ENCODE measurements around the gene PAN3.

PAN3 gene

DNA sequence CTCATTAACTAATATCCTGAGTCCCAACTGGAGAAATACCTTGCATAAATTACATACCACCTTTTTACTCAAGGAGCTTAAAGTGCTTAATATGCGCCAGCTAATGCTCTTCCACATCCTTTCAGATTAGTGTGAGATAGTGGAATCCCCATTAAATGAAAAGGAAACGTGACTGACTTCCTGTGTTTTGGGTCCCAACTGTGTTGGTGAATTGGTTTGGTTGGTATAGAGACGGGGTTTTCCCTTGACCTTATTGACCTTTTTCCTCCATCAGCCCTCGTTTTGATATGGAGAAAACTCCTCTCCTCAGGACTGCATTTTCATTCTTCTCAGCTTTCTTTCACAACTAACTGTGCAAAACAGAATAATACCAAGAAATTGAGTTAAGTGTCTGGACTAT lies 163.5 kb downstream of the PAN3 start:
- H3K9me3 ChIP-seq: no peaks in the 10 kb centered on the region
- TF ChIP-seq, protein P1, sequence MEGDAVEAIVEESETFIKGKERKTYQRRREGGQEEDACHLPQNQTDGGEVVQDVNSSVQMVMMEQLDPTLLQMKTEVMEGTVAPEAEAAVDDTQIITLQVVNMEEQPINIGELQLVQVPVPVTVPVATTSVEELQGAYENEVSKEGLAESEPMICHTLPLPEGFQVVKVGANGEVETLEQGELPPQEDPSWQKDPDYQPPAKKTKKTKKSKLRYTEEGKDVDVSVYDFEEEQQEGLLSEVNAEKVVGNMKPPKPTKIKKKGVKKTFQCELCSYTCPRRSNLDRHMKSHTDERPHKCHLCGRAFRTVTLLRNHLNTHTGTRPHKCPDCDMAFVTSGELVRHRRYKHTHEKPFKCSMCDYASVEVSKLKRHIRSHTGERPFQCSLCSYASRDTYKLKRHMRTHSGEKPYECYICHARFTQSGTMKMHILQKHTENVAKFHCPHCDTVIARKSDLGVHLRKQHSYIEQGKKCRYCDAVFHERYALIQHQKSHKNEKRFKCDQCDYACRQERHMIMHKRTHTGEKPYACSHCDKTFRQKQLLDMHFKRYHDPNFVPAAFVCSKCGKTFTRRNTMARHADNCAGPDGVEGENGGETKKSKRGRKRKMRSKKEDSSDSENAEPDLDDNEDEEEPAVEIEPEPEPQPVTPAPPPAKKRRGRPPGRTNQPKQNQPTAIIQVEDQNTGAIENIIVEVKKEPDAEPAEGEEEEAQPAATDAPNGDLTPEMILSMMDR (IDR thresholded peaks at IDR 0.05): no peak
- no peak overlapping the region for H3K27ac ChIP-seq
- no peak overlapping the region for H3K4me3 ChIP-seq (ENCODE audit: low read depth in 1 of 2, low read length in 1 of 2)
- no peaks in the 10 kb centered on the region for H3K27me3 ChIP-seq
- H3K4me1 ChIP-seq (ENCODE audit: control insufficient read depth in 1 of 2, insufficient read depth in 1 of 2, low read depth in 1 of 2, low read length in 1 of 2): no peaks in the 10 kb centered on the region
- H3K36me3 ChIP-seq: no peaks in the 10 kb centered on the region

DNA sequence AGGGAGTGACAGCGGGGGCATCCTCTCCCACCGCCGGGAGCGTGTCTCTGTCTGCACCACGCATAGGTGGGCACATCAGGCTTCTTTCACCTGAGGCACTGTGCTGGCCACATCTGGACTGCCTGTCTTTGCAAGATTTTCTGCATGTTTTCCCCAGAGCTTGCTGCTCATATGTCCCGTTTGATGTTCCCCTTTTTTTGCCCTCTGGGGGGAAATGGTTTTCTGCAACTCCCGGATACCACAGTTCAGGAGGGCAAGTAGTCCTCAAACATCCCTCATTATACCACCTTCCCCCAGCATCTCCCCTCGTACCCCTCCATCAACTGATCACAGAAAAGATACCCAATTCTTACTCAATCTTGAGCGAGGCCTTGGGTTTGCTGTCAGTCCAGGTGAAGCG lies 168.0 kb downstream of the PAN3 start:
- TF ChIP-seq, protein P1 (IDR thresholded peaks at IDR 0.05): no peak
- H3K4me1 ChIP-seq (ENCODE audit: control insufficient read depth in 1 of 2, insufficient read depth in 1 of 2, low read depth in 1 of 2, low read length in 1 of 2): no peaks in the 10 kb centered on the region
- no peak overlapping the region for H3K27ac ChIP-seq
- H3K9me3 ChIP-seq: no peaks in the 10 kb centered on the region
- H3K27me3 ChIP-seq: no peaks in the 10 kb centered on the region
- H3K36me3 ChIP-seq: no peaks in the 10 kb centered on the region
- H3K4me3 ChIP-seq (ENCODE audit: low read depth in 1 of 2, low read length in 1 of 2): no peak overlapping the region

DNA sequence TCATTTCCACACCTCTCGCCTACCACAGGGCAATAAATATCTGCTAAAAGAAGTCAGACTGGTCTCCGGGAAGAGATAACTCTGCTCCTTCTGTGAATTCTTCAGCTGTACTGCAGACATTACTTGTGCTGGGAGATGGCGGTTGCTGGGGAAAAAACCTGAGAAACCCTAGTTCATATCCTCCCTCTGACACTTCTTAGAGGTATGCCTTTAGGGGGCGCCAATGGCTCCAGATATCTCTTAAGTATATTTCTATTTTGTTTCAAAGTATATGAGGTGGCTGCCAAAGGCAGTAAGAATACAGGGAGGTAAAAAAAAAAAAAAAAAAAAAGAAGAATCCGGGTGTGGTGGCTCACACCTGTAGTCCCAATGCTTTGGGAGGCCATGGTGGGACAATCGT lies 175.2 kb downstream of the PAN3 start:
- Histone ChIP-seq H3K9me3 (no peaks in the 10 kb centered on the region), H3K27me3 (no peaks in the 10 kb centered on the region), H3K27ac (no peak overlapping the region), H3K4me1 (ENCODE audit: control insufficient read depth in 1 of 2, insufficient read depth in 1 of 2, low read depth in 1 of 2, low read length in 1 of 2) (no peaks in the 10 kb centered on the region), H3K4me3 (ENCODE audit: low read depth in 1 of 2, low read length in 1 of 2) (no peak overlapping the region), H3K36me3 (no peaks in the 10 kb centered on the region)
- TF ChIP-seq, protein P1 (IDR thresholded peaks at IDR 0.05): no peak

DNA sequence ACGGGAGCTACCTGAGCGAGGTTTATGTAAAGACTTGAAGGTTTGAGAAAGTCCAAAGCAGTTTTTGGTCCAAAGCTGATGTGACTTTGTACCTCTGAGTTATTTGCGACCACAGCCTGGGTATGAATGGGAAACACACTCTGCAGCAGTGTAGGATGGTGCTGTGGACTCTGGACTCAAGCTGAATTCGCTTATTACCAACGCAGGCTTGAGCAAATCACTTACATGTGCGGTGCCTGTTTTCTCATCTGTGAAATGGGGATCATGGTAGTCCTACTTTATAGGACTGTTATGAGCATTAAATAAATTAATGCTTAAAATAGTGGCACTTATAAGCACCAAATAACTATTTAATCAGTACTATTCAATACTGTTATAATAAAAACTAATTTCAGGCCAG lies 176.5 kb downstream of the PAN3 start:
- TF ChIP-seq, protein P1 (IDR thresholded peaks at IDR 0.05): no peak
- Histone ChIP-seq H3K9me3 (no peaks in the 10 kb centered on the region), H3K27ac (no peak overlapping the region), H3K4me3 (ENCODE audit: low read depth in 1 of 2, low read length in 1 of 2) (no peak overlapping the region), H3K27me3 (no peaks in the 10 kb centered on the region), H3K4me1 (ENCODE audit: control insufficient read depth in 1 of 2, insufficient read depth in 1 of 2, low read depth in 1 of 2, low read length in 1 of 2) (no peaks in the 10 kb centered on the region), H3K36me3 (no peaks in the 10 kb centered on the region)

DNA sequence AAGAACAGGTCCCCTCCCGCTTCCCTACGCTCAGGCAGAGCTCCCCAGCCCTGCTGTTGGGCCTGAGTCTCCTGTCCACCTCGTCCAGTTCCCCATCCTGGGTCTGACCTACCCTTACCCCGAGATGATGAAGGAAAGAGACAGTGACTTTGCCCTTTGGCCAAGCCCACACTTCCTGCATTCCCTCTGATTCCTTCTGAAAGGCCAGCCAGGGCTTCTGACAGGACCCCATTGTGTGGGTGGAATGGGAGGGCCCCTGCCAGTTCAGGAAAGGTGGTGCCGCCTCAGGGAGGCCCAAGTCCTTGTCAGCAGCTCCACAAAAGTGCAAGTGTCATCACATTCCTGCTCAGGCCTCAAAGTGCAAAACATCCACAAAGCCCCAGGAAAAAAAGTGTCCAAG lies 177.8 kb downstream of the PAN3 start:
- Histone ChIP-seq H3K36me3 (no peaks in the 10 kb centered on the region), H3K9me3 (no peaks in the 10 kb centered on the region), H3K27me3 (no peaks in the 10 kb centered on the region), H3K4me3 (ENCODE audit: low read depth in 1 of 2, low read length in 1 of 2) (no peak overlapping the region), H3K4me1 (ENCODE audit: control insufficient read depth in 1 of 2, insufficient read depth in 1 of 2, low read depth in 1 of 2, low read length in 1 of 2) (no peaks in the 10 kb centered on the region), H3K27ac (no peak overlapping the region)
- TF ChIP-seq, protein P1 (IDR thresholded peaks at IDR 0.05): no peak

DNA sequence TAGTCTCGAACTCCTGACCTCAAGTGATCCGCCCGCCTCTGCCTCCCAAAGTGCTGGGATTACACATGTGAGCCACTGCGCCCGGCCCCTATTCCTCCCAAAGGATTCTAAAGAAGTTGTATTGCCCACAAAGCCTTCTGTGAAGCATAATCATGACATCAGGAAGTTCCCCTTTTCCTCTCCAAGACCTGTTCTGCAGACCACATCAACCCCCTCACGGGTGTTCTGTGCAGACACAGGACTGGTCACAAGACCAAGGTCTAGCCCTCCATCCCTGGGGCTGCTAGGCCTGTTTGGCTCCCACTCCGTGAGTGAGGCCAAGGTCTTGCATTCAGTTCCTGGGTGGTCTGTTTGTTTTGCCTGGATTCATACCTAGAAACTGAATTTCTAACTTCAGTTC lies 178.5 kb downstream of the PAN3 start:
- Histone ChIP-seq H3K27ac (no peak overlapping the region), H3K36me3 (no peaks in the 10 kb centered on the region), H3K4me3 (ENCODE audit: low read depth in 1 of 2, low read length in 1 of 2) (no peak overlapping the region), H3K27me3 (peaks cover under 1% of the 10 kb centered on the region), H3K9me3 (no peaks in the 10 kb centered on the region), H3K4me1 (ENCODE audit: control insufficient read depth in 1 of 2, insufficient read depth in 1 of 2, low read depth in 1 of 2, low read length in 1 of 2) (no peaks in the 10 kb centered on the region)
- TF ChIP-seq, protein P1 (IDR thresholded peaks at IDR 0.05): no peak
